ENCODE data around the gene STK32B. TPM values are rescaled to one million over a fixed set of nuclear protein-coding genes. Genes with fewer than 3 reads are reported as not detected.

Gene STK32B
- total and polyA plus RNA-seq, 9 donors = 0.35 to 3.0 (median 1.2) TPM

GRCh38 chr4:5446595-5447226 lies 395.4 kb downstream of the STK32B start:
- Histone ChIP-seq H3K4me3 (no peak overlapping the region), H3K4me1 (ENCODE audit: insufficient read depth) (peaks cover 2% of the 10 kb centered on the region), H3K27me3 (no peaks in the 10 kb centered on the region), H3K27ac (no peak overlapping the region), H3K9me3 (no peaks in the 10 kb centered on the region), H3K36me3 (no peaks in the 10 kb centered on the region)
- DNase-seq = no peak
- intact Hi-C loops (cut with DNase I) = no loop called here
- TF ChIP-seq CTCF (IDR thresholded peaks at IDR 0.05) = no peak
- no peak for TF ChIP-seq POLR2A (IDR thresholded peaks at IDR 0.05)
- no peak for TF ChIP-seq EP300 (IDR thresholded peaks at IDR 0.05)
- 86 to 90% (median 87%) methylated on average over 17 of the region's 17 CpGs for WGBS, 3 donors

GRCh38 chr4:5447755-5448154 lies 396.5 kb downstream of the STK32B start:
- Histone ChIP-seq H3K27ac (no peak overlapping the region), H3K36me3 (no peaks in the 10 kb centered on the region), H3K9me3 (no peaks in the 10 kb centered on the region), H3K27me3 (no peaks in the 10 kb centered on the region), H3K4me1 (ENCODE audit: insufficient read depth) (peaks cover 2% of the 10 kb centered on the region), H3K4me3 (no peak overlapping the region)
- intact Hi-C loops (cut with DNase I) = no loop called here
- TF ChIP-seq POLR2A (IDR thresholded peaks at IDR 0.05) (no peak), EP300 (IDR thresholded peaks at IDR 0.05) (no peak), CTCF (IDR thresholded peaks at IDR 0.05) (no peak)
- 66 to 71% (median 71%) methylated on average over 3 of the region's 3 CpGs for WGBS, 3 donors
- no peak for DNase-seq

DNA sequence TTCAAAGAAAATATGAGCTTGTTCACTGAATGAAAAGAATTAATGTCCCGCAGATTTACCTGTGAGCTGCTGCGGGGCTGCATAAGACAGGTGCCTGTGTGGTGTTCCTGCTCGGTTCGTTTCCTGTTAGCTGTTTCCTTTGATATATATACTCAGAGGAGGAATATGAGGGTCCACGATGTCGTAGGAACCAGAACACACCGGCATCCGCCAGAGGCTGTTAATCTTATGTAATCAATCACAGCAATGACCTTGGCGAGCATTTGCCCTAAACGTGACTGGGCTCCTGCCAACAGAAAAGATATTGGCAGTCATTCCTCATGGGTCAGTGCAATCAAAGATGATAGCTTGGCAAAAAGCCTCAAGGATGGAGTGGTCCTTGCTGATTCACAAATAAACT lies 396.9 kb downstream of the STK32B start:
- no peaks in the 10 kb centered on the region for H3K36me3 ChIP-seq
- WGBS, 3 donors = 8 to 13% (median 9%) methylated on average over 10 of the region's 10 CpGs
- no peaks in the 10 kb centered on the region for H3K9me3 ChIP-seq
- intact Hi-C loops (cut with DNase I) = no loop called here
- no peak for DNase-seq
- TF ChIP-seq EP300 (IDR thresholded peaks at IDR 0.05) (no peak), CTCF (IDR thresholded peaks at IDR 0.05) (no peak), POLR2A (IDR thresholded peaks at IDR 0.05) (no peak)
- H3K27ac ChIP-seq = no peak overlapping the region
- H3K4me3 ChIP-seq = no peak overlapping the region
- peaks cover 2% of the 10 kb centered on the region for H3K4me1 ChIP-seq (ENCODE audit: insufficient read depth)
- H3K27me3 ChIP-seq = no peaks in the 10 kb centered on the region

- no peak for TF ChIP-seq EP300 (IDR thresholded peaks at IDR 0.05)
- intact Hi-C loops (cut with DNase I) = no loop called here
- no peaks in the 10 kb centered on the region for H3K27me3 ChIP-seq
These were observed 400.0 kb downstream of the STK32B start for GRCh38 chr4:5451243-5451642.

DNA sequence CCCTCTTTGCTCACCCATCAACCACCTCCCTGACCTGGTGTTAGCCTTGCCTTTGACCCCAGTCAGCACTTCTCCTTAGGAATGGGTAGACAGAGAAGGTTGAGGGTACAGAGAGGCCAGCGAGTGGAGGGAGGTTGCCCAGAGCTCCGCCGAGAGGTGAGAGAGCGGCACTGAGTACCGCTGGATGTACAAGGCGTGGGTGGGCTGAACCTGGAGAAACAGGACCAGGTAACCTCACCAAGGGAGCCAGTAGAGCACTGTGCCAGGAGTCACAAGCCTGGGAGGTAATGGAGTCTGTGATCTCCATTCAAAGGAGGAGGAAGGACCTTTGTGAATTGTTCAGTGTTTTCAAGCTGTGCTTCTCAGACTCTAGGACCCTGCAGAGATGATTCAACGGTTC lies 400.9 kb downstream of the STK32B start:
- intact Hi-C loops (cut with DNase I) = no loop called here
- no peaks in the 10 kb centered on the region for H3K27me3 ChIP-seq
- WGBS, 3 donors = 88 to 91% (median 89%) methylated on average over 7 of the region's 7 CpGs
- no peak for TF ChIP-seq POLR2A (IDR thresholded peaks at IDR 0.05)
- TF ChIP-seq EP300 (IDR thresholded peaks at IDR 0.05) = no peak
- TF ChIP-seq CTCF (IDR thresholded peaks at IDR 0.05) = no peak
- H3K4me3 ChIP-seq = no peak overlapping the region
- peaks cover 2% of the 10 kb centered on the region for H3K4me1 ChIP-seq (ENCODE audit: insufficient read depth)
- no peak overlapping the region for H3K27ac ChIP-seq
- H3K9me3 ChIP-seq = no peaks in the 10 kb centered on the region
- H3K36me3 ChIP-seq = no peaks in the 10 kb centered on the region
- no peak for DNase-seq

More at GRCh38 chr4:5451243-5451642, 400.0 kb downstream of the STK32B start:
- H3K4me1 ChIP-seq (ENCODE audit: insufficient read depth) = peaks cover 2% of the 10 kb centered on the region
- DNase-seq = no peak
- no peak overlapping the region for H3K27ac ChIP-seq
- no peaks in the 10 kb centered on the region for H3K36me3 ChIP-seq
- H3K4me3 ChIP-seq = no peak overlapping the region
- WGBS, 3 donors = 90 to 97% (median 94%) methylated on average over 4 of the region's 4 CpGs
- no peaks in the 10 kb centered on the region for H3K9me3 ChIP-seq
